B cell (primary cell): Measurements from ENCODE around the gene RAD9A. TPM values are rescaled to one million over a fixed set of nuclear protein-coding genes. Genes with fewer than 3 reads are reported as not detected.

Experiments used
- ATAC-seq: fragments of 200-7000 bp; cut with Tn5 transposase; one replicate; pipeline ENCODE4 v1.10.0; 2021; ENCODE audit warnings: low read depth, mild to moderate bottlenecking, moderate number of reproducible peaks, moderate library complexity
- CTCF ChIA-PET: fragments of 350-600 bp; sonication (Branson Sonifier 250); formaldehyde crosslinking; loops from one replicate; lab custom pipeline; 2021; ENCODE audit warnings: antibody characterized with exemption, inconsistent platforms; lab: Charles Lee
- POLR2A ChIA-PET: fragments of 350-600 bp; sonication (Branson Sonifier 250); formaldehyde crosslinking; loops from one replicate; lab custom pipeline; 2021; ENCODE audit warnings: antibody characterized with exemption; lab: Charles Lee
- DNase-seq: peaks from one replicate; pipeline ENCODE4 v3.0.0; 2013
- H2AFZ ChIP-seq: 2 replicates; pipeline ENCODE4 v1.6.1; 2012; ENCODE audit warnings: mild to moderate bottlenecking, low read depth, low read length; ENCODE audit not compliant: insufficient read depth, poor library complexity, severe bottlenecking
- H3K27ac ChIP-seq, 2 donors: 1 replicate in 1 of 2; 2 replicates in 1 of 2; pipeline ENCODE4 v1.5.1; 2012 to 2013; ENCODE audit warnings: low read length in 2 of 2, mild to moderate bottlenecking in 2 of 2, moderate library complexity in 1 of 2
- H3K27me3 ChIP-seq, 4 experiments: fragments of 200-600 bp in 1 of 4; sonication (generic) in 1 of 4; replicated peaks in 1 of 4; 1 replicate in 2 of 4; 2 replicates in 2 of 4; pipeline versions ENCODE4 v1.6.1 to v1.7.0; 2013 to 2016; ENCODE audit warnings: low read length in 3 of 4, mild to moderate bottlenecking in 2 of 4, mixed read lengths in 1 of 4, moderate library complexity in 1 of 4; ENCODE audit not compliant: insufficient read depth in 4 of 4, control insufficient read depth in 3 of 4; ENCODE audit errors: control extremely low read depth in 1 of 4
- H3K36me3 ChIP-seq, 2 experiments: replicated peaks in 1 of 2; 1 replicate in 1 of 2; 2 replicates in 1 of 2; pipeline versions ENCODE4 v1.6.1 to v1.7.1; 2013; ENCODE audit warnings: low read length in 1 of 2; ENCODE audit not compliant: insufficient read depth in 2 of 2, control insufficient read depth in 1 of 2; ENCODE audit errors: control extremely low read depth in 1 of 2, extremely low read depth in 1 of 2
- H3K4me1 ChIP-seq, 2 donors: fragments of 200-600 bp in 1 of 2; sonication (generic) in 1 of 2; 1 replicate in 1 of 2; 2 replicates in 1 of 2; pipeline versions ENCODE4 v1.5.1 to v1.6.1; 2013 to 2017; ENCODE audit warnings: low read length in 2 of 2; ENCODE audit not compliant: control insufficient read depth in 2 of 2, insufficient read depth in 2 of 2
- H3K4me2 ChIP-seq: replicated peaks from 2 replicates; pipeline ENCODE3; 2012; ENCODE audit warnings: mild to moderate bottlenecking, low read depth, low read length; ENCODE audit not compliant: poor library complexity, severe bottlenecking
- H3K4me3 ChIP-seq, 5 experiments: fragments of 200-600 bp in 1 of 5; sonication (generic) in 1 of 5; 1 replicate in 3 of 5; 2 replicates in 2 of 5; pipeline versions ENCODE4 v1.5.1 to v1.7.0; 2011 to 2016; ENCODE audit warnings: low read length in 4 of 5, mild to moderate bottlenecking in 4 of 5, low read depth in 2 of 5, control low read depth in 1 of 5, moderate library complexity in 1 of 5; ENCODE audit not compliant: insufficient read depth in 1 of 5; ENCODE audit errors: control extremely low read depth in 1 of 5, extremely low read depth in 1 of 5
- H3K79me2 ChIP-seq: fragments of 200-600 bp; sonication (generic); one replicate; pipeline ENCODE4 v1.6.0; 2016; ENCODE audit warnings: low read length; ENCODE audit not compliant: control insufficient read depth, insufficient read depth
- H3K9ac ChIP-seq: fragments of 200-600 bp; sonication (generic); 2 replicates; pipeline ENCODE4 v1.6.1; 2017; ENCODE audit warnings: mild to moderate bottlenecking, low read length, moderate library complexity
- H3K9me3 ChIP-seq, 3 donors: one replicate each; pipeline versions ENCODE4 v1.6.1 to v1.7.1; 2013; ENCODE audit warnings: low read length in 2 of 3; ENCODE audit not compliant: control insufficient read depth in 2 of 3, insufficient read depth in 1 of 3; ENCODE audit errors: control extremely low read depth in 1 of 3
- H4K20me1 ChIP-seq: 2 replicates; pipeline ENCODE4 v1.6.0; 2012; ENCODE audit warnings: mild to moderate bottlenecking, low read length; ENCODE audit not compliant: insufficient read depth, control insufficient read depth, poor library complexity, severe bottlenecking
- H3K27ac Mint-ChIP-seq: one replicate; pipeline ENCODE4 v1.8.0; 2021; ENCODE audit warnings: mixed read lengths
- H3K27me3 Mint-ChIP-seq: one replicate; pipeline ENCODE4 v1.8.0; 2021; ENCODE audit warnings: mixed read lengths
- H3K4me1 Mint-ChIP-seq: one replicate; pipeline ENCODE4 v1.8.0; 2021; ENCODE audit warnings: mixed read lengths
- H3K4me3 Mint-ChIP-seq: one replicate; pipeline ENCODE4 v1.8.0; 2021; ENCODE audit warnings: mixed read lengths
- H3K9me3 Mint-ChIP-seq: one replicate; pipeline ENCODE4 v1.8.0; 2022; ENCODE audit warnings: mixed read lengths; ENCODE audit not compliant: insufficient read depth
- EZH2 ChIP-seq: IDR thresholded peaks from 2 replicates; pipeline ENCODE4 v1.6.1; 2012; ENCODE audit warnings: borderline replicate concordance, low read depth, mild to moderate bottlenecking, moderate library complexity, low read length; ENCODE audit not compliant: insufficient read depth, poor library complexity, severe bottlenecking
- WGBS: methylation state at CpG from one replicate; pipeline ENCODE4 v1.1.5; 2013; ENCODE audit warnings: missing lambda C conversion rate; ENCODE audit not compliant: insufficient coverage; 5-methylcytosine and 5-hydroxymethylcytosine counted together
- intact Hi-C: fragments of 100-400 bp; cut with micrococcal nuclease; formaldehyde crosslinking; loops from one replicate; pipeline ENCODE4 v1.10.0; 2022
- polyA plus RNA-seq: library from polyadenylated mRNA; depleted of rRNA; stranded (reverse); fragments of >200 nt; gene quantifications from 2 replicates; pipeline ENCODE4 v1.2.3, GENCODE V29; 2012
- total RNA-seq, 2 donors: library from RNA; stranded (reverse); fragments of 120-200 nt in 1 of 2; gene quantifications; 1 replicate in 1 of 2; 2 replicates in 1 of 2; pipeline versions ENCODE4 v1.2.3 to v1.2.4, GENCODE V29; 2013 to 2022
- TF ChIP-seq, protein P1 (sequence below): fragments of 200-600 bp; IDR thresholded peaks from one replicate; pipeline ENCODE4 v1.8.0; 2022; ENCODE audit warnings: antibody characterized with exemption, mild to moderate bottlenecking

The RAD9A gene
- total and polyA plus RNA-seq, 2 donors (not counting 1 experiment from before 2014, with no cell fraction given), result 50.6 to 76.8 TPM

GRCh38 chr11:67368621-67369020 is 23.2 kb upstream of the RAD9A start:
- peaks cover 84% of the 10 kb centered on the region for H3K4me1 Mint-ChIP-seq
- H2AFZ ChIP-seq, result no peak overlapping the region

GRCh38 chr11:67369275-67369674 is 22.5 kb upstream of the RAD9A start:
- H3K9ac ChIP-seq, result no peak overlapping the region
- no peaks in the 10 kb centered on the region for H3K27me3 Mint-ChIP-seq
- no peaks in the 10 kb centered on the region for H3K9me3 ChIP-seq
- H2AFZ ChIP-seq, result no peak overlapping the region
- ChIA-PET POLR2A (interaction anchor here (7.6 to 14.2 kb wide), 2 partner anchors 12 to 14 kb away, joined by 47 to 323 read pairs; partner anchors contain the start of gene POLD4), CTCF (interaction anchor here (1.0 to 42.2 kb wide), 3 partner anchors 2 to 67 kb away, joined by 3 to 2379 read pairs (median 2379); partner anchors contain the start of genes CLCF1, POLD4 and RAD9A)
- peaks cover 77% of the 10 kb centered on the region for H4K20me1 ChIP-seq
- no peaks in the 10 kb centered on the region for H3K27me3 ChIP-seq
- peaks cover 0 to 31% of the 10 kb centered on the region in 2 experiments for H3K36me3 ChIP-seq
- no peak for TF ChIP-seq EZH2
- TF ChIP-seq, protein P1, sequence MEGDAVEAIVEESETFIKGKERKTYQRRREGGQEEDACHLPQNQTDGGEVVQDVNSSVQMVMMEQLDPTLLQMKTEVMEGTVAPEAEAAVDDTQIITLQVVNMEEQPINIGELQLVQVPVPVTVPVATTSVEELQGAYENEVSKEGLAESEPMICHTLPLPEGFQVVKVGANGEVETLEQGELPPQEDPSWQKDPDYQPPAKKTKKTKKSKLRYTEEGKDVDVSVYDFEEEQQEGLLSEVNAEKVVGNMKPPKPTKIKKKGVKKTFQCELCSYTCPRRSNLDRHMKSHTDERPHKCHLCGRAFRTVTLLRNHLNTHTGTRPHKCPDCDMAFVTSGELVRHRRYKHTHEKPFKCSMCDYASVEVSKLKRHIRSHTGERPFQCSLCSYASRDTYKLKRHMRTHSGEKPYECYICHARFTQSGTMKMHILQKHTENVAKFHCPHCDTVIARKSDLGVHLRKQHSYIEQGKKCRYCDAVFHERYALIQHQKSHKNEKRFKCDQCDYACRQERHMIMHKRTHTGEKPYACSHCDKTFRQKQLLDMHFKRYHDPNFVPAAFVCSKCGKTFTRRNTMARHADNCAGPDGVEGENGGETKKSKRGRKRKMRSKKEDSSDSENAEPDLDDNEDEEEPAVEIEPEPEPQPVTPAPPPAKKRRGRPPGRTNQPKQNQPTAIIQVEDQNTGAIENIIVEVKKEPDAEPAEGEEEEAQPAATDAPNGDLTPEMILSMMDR, result no peak
- peaks cover 82 to 86% of the 10 kb centered on the region in 2 donors for H3K4me1 ChIP-seq
- intact Hi-C loops, result no loop called here
- peak overlapping the region; percentile 93 for H3K4me2 ChIP-seq
- H3K27ac Mint-ChIP-seq, result peak overlapping the region; percentile 72
- ATAC-seq (no peak), DNase-seq (no peak)
- H3K79me2 ChIP-seq, result peaks cover 77% of the 10 kb centered on the region
- WGBS, result 72% methylated on average over 4 of the region's 8 CpGs
- peak overlapping the region; percentile 92 for H3K4me3 Mint-ChIP-seq
- H3K4me3 ChIP-seq, result no peak overlapping the region
- H3K9me3 Mint-ChIP-seq, result no peaks in the 10 kb centered on the region
- peaks cover 83% of the 10 kb centered on the region for H3K4me1 Mint-ChIP-seq
- H3K27ac ChIP-seq, result peak overlapping the region in 1 of 2 donors; percentile 70

More at GRCh38 chr11:67368621-67369020, 23.2 kb upstream of the RAD9A start:
- Mint-ChIP-seq H3K4me3 (peak overlapping the region; percentile 92), H3K27ac (peak overlapping the region; percentile 72), H3K9me3 (no peaks in the 10 kb centered on the region), H3K27me3 (no peaks in the 10 kb centered on the region)
- Histone ChIP-seq H3K4me2 (peak overlapping the region; percentile 93), H3K4me1 (peaks cover 83 to 87% of the 10 kb centered on the region in 2 donors), H4K20me1 (peaks cover 79% of the 10 kb centered on the region), H3K27me3 (no peaks in the 10 kb centered on the region), H3K79me2 (peaks cover 83% of the 10 kb centered on the region), H3K36me3 (peaks cover 0 to 37% of the 10 kb centered on the region in 2 experiments), H3K9ac (no peak overlapping the region), H3K27ac (peak overlapping the region in 1 of 2 donors; percentile 70), H3K9me3 (no peaks in the 10 kb centered on the region), H3K4me3 (no peak overlapping the region)
- DNase-seq (no peak), ATAC-seq (peak; percentile 9)
- ChIA-PET POLR2A (interaction anchor here (0.6 to 14.2 kb wide), 5 partner anchors 12 to 98 kb away, joined by 3 to 323 read pairs (median 6); partner anchors contain the start of gene POLD4), CTCF (interaction anchor here (0.6 to 42.2 kb wide), 5 partner anchors 3 to 121 kb away, joined by 3 to 2379 read pairs (median 3); partner anchors contain the start of genes CLCF1, POLD4 and RAD9A)
- no peak for TF ChIP-seq EZH2
- 13% methylated on average over 1 of the region's 3 CpGs for WGBS
- intact Hi-C loops, result no loop called here
